Transverse colon (tissue), 4 donors: ENCODE data around the gene CAMSAP1. TPM values are rescaled to one million over a fixed set of nuclear protein-coding genes. Genes with fewer than 3 reads are reported as not detected.
"Not testable (repeated sequence)": the region's sequence is repeated elsewhere in the genome, so short reads cannot be mapped to it uniquely, and the experiment has no call there.

Source experiments
- DNase-seq: peaks from one replicate; pipeline ENCODE4 v3.0.0-alpha.2; 2019
- H3K27ac ChIP-seq, 4 donors: fragments of 200-600 bp; sonication (generic); 2 replicates each; pipeline ENCODE4 v1.5.1; 2016 to 2018; ENCODE audit warnings: inconsistent platforms in 4 of 4
- H3K27me3 ChIP-seq: fragments of 200-600 bp; sonication (generic); 2 replicates; pipeline ENCODE4 v1.5.1; 2017; ENCODE audit warnings: inconsistent platforms
- H3K36me3 ChIP-seq, 4 donors: fragments of 200-600 bp; sonication (generic); 2 replicates each; pipeline ENCODE4 v1.5.1; 2017 to 2019; ENCODE audit warnings: inconsistent platforms in 4 of 4
- H3K4me1 ChIP-seq, 4 donors: fragments of 200-600 bp; sonication (generic); 2 replicates each; pipeline ENCODE4 v1.5.1; 2017 to 2020; ENCODE audit warnings: inconsistent platforms in 4 of 4
- H3K4me3 ChIP-seq, 4 donors: fragments of 200-600 bp; sonication (generic); 1 replicate in 1 of 4; 2 replicates in 3 of 4; pipeline versions ENCODE4 v1.5.1 to v1.6.1; 2017 to 2019; ENCODE audit warnings: inconsistent platforms in 4 of 4
- H3K9me3 ChIP-seq, 2 donors: fragments of 200-600 bp; sonication (generic); 2 replicates each; pipeline ENCODE4 v1.5.1; 2017 to 2019; ENCODE audit warnings: inconsistent platforms in 2 of 2
- EP300 ChIP-seq: sonication (generic); formaldehyde crosslinking; IDR thresholded peaks from one replicate; pipeline ENCODE4 v1.6.1; 2017; ENCODE audit warnings: antibody characterized with exemption, low read depth
- POLR2A ChIP-seq: fragments of 450-650 bp; IDR thresholded peaks from one replicate; pipeline ENCODE4 v1.6.1; 2016; ENCODE audit warnings: antibody characterized with exemption, mild to moderate bottlenecking, moderate library complexity
- POLR2AphosphoS5 ChIP-seq, 3 donors: sonication (generic); formaldehyde crosslinking; IDR thresholded peaks; one replicate each; pipeline ENCODE4 v1.6.1; 2016; ENCODE audit warnings: antibody characterized with exemption in 3 of 3
- WGBS, 2 donors: methylation state at CpG; one replicate each; pipeline ENCODE4 v1.1.5; 2018; ENCODE audit warnings: low coverage in 1 of 2; 5-methylcytosine and 5-hydroxymethylcytosine counted together
- in situ Hi-C, 4 donors: fragments of 200-750 bp; cut with MboI; loops; one replicate each; pipeline versions ENCODE4 v1.15.0 to v1.15.1; 2017; ENCODE audit warnings: low sequenced_read_pairs in 3 of 4, low pct_ligation_motif_present in 1 of 4, low pct_unique_long_range_greater_than_20kb in 1 of 4
- intact Hi-C: fragments of 100-400 bp; cut with DNase I; formaldehyde crosslinking; loops from one replicate; pipeline ENCODE4 v1.15.1; 2023; ENCODE audit warnings: low total_unique reads
- total RNA-seq, 4 donors: library from RNA; depleted of rRNA; stranded (reverse); fragments of >200 nt; gene quantifications; one replicate each; pipeline ENCODE4 v1.1.0, GENCODE V29; 2016
- TF ChIP-seq, protein P1 (sequence below), 5 experiments: fragments of 200-600 bp in 3 of 5; fragments of 450-650 bp in 2 of 5; sonication (generic) in 3 of 5; IDR thresholded peaks; 1 replicate in 2 of 5; 2 replicates in 3 of 5; pipeline ENCODE4 v1.5.1; 2016 to 2017; ENCODE audit warnings: antibody characterized with exemption in 5 of 5, inconsistent platforms in 3 of 5, mild to moderate bottlenecking in 2 of 5, moderate library complexity in 1 of 5

The CAMSAP1 gene
- total RNA-seq, 4 donors from 2014 or later = 17.3 to 88.0 (median 23.8) TPM

DNA sequence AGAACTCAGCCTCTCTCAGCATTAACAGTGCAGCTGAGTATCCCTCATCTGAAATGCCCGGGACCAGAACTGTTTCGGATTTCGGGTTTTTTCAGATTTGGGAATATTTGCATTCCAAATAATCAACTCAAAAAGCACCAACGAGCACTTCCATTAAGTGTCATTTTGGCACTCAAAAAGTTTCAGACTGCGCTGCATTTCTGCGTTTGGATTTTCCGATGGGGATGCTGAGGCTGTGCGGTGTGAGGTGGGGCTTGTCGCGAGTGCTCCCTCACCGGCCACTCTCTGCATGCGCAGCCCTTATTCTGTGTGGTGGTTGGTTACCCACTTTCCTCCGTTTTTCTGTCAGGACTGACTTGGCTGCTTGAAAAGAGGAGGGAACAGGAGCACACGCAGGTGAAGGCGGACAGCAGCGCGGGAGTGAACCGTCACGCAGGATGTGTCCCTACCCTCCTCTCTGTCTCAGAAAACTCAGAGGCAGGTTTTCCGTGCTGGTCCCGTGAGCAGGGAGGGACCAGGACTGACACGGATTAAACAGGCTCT is 45.4 kb upstream of the CAMSAP1 start:
- in situ Hi-C loops (loop anchor here in 1 of 4 donors (10.0 kb wide), 1 partner anchor 88 kb away; no protein-coding TSS in a partner anchor), intact Hi-C loops (no loop called here)
- Histone ChIP-seq H3K27me3 (no peaks in the 10 kb centered on the region), H3K9me3 (no peaks in the 10 kb centered on the region), H3K4me1 (peaks cover 0 to 3% (median 0%) of the 10 kb centered on the region in 4 donors), H3K36me3 (peaks cover 0 to 33% (median 13%) of the 10 kb centered on the region in 4 donors), H3K4me3 (no peak overlapping the region), H3K27ac (no peak overlapping the region)
- no peak for DNase-seq
- WGBS, 2 donors = 93 to 95% methylated on average over 19 to 22 of the region's 22 CpGs
- TF ChIP-seq, protein P1, sequence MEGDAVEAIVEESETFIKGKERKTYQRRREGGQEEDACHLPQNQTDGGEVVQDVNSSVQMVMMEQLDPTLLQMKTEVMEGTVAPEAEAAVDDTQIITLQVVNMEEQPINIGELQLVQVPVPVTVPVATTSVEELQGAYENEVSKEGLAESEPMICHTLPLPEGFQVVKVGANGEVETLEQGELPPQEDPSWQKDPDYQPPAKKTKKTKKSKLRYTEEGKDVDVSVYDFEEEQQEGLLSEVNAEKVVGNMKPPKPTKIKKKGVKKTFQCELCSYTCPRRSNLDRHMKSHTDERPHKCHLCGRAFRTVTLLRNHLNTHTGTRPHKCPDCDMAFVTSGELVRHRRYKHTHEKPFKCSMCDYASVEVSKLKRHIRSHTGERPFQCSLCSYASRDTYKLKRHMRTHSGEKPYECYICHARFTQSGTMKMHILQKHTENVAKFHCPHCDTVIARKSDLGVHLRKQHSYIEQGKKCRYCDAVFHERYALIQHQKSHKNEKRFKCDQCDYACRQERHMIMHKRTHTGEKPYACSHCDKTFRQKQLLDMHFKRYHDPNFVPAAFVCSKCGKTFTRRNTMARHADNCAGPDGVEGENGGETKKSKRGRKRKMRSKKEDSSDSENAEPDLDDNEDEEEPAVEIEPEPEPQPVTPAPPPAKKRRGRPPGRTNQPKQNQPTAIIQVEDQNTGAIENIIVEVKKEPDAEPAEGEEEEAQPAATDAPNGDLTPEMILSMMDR (IDR thresholded peaks at IDR 0.05) = no peak
- TF ChIP-seq EP300 = no peak

DNA sequence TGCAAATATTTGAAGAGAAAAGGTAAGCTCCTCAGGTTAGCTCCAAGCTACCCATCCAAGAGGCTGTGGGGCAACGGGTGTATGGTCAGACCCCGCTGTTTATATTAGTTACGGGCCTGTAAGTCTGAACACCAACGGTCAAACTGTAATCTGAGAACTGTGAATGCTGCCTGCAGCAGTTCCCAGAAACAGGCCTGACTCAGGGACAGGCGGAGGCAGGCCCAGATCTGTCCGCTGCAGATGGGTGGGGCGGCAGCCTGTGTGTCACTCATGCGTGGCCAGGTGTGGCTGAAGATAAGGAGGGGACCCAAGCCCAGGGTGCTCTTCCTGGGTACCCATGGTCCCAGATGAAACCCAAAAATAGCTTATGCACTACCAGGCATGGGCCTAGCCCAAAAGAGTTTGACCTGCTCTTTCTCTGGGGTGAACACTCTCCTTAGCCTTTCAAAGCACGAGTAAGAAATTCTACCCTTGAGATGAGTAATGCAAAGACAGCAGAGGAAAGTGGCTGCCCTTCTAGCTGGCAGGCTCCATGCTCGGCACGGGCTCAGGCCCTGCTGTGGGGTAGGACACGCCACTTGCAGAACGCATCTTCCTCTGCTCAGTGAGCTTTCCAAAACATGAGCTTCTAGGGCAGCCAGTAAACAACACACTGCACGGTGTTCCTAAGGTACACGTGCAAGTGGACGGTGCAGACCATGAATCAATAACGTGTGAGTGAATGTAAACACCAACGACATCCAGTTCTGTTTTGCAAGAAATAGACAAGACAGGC is 44.7 kb upstream of the CAMSAP1 start:
- in situ Hi-C loops = loop anchor here in 1 of 4 donors (10.0 kb wide), 1 partner anchor 87 kb away; no protein-coding TSS in a partner anchor
- Histone ChIP-seq H3K36me3 (peaks cover 0 to 39% (median 13%) of the 10 kb centered on the region in 4 donors), H3K9me3 (no peaks in the 10 kb centered on the region), H3K4me1 (peaks cover 0 to 3% (median 0%) of the 10 kb centered on the region in 4 donors), H3K27me3 (no peaks in the 10 kb centered on the region), H3K27ac (no peak overlapping the region), H3K4me3 (no peak overlapping the region)
- WGBS, 2 donors = 87 to 100% methylated on average over 5 to 18 of the region's 18 CpGs
- TF ChIP-seq, protein P1 (IDR thresholded peaks at IDR 0.05) = no peak
- no peak for TF ChIP-seq POLR2AphosphoS5 (IDR thresholded peaks at IDR 0.05)
- intact Hi-C loops = no loop called here
- no peak for DNase-seq

DNA sequence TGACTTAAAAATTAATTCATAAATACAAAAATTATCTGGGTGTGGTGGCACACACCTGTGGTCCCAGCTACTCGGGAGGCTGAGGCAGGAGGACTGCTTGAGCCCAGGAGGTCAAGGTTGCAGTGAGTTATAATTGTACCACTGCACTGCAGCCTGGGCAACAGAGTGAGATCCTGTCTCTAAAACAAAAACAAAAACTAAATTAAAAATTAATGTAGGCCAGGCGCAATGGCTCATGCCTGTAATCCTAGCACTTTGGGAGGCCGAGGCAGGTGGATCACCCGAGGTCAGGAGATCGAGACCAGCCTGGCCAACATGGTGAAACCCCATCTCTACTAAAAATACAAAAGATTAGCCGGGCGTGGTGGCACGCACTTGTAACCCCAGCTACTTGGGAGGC is 44.0 kb upstream of the CAMSAP1 start:
- H3K9me3 ChIP-seq, DNase-seq, H3K4me1 ChIP-seq, intact Hi-C loops, H3K4me3 ChIP-seq, H3K27ac ChIP-seq, H3K27me3 ChIP-seq: not testable (repeated sequence)
- WGBS, 2 donors = 97 to 100% methylated on average over 6 to 8 of the region's 8 CpGs
- in situ Hi-C loops = loop anchor here in 1 of 4 donors (10.0 kb wide), 1 partner anchor 87 kb away; no protein-coding TSS in a partner anchor
- H3K36me3 ChIP-seq = peaks cover 0 to 46% (median 17%) of the 10 kb centered on the region in 4 donors

DNA sequence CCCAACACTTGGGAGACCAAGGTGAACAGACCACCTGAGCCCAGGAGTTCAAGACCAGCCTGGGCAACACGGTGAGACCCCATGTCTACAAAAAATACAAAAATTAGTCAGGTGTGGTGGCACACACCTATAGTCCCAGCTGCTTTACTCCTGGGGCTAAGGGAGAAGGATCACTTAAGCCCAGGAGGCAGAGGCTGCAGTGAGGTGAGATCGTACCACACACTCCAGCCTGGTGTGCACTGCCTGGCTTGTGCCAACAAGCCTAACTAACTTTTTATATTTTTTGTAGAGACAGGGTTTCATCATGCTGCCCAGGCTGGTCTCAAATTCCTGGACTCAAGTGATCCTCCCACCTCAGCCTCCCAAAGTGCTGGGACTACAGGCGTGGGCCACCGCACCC is 43.5 kb upstream of the CAMSAP1 start:
- H3K27me3 ChIP-seq, H3K9me3 ChIP-seq, H3K4me3 ChIP-seq, H3K4me1 ChIP-seq, DNase-seq, intact Hi-C loops, H3K27ac ChIP-seq: not testable (repeated sequence)
- in situ Hi-C loops = loop anchor here in 1 of 4 donors (10.0 kb wide), 1 partner anchor 86 kb away; no protein-coding TSS in a partner anchor
- H3K36me3 ChIP-seq = peaks cover 0 to 51% (median 19%) of the 10 kb centered on the region in 4 donors
- WGBS, 2 donors = 100% methylated on average over 1 to 4 of the region's 4 CpGs

DNA sequence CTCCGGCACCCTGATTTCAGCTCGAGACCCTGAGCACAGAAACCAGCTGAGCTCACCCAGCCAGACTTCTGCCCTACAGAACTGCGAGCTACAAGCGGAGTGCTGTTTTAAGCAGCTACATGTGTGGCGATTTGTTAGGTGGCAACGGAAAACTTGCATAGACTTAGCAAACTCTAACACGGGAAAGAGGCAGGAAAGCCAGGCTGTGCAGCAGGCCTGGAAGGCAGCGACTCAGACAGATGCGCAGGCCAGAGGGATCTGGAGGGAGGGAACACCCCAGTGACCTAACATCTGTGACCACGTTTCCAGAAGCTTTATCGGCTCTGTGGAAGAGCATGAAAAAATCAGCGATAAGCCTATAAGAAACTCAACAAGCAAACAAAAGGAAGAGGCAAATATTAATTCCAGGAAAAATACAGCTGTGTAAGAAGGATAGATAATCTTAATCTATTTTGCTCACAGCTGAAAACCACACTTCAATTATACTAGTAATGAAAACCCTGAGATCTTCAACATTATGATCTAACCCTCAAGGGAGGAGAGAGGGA is 42.9 kb upstream of the CAMSAP1 start:
- TF ChIP-seq EP300 = no peak
- no peak for TF ChIP-seq POLR2A
- TF ChIP-seq, protein P1 (IDR thresholded peaks at IDR 0.05) = no peak
- TF ChIP-seq POLR2AphosphoS5 (IDR thresholded peaks at IDR 0.05) = no peak

More for the DNA sequence above, 42.9 kb upstream of the CAMSAP1 start:
- 90 to 95% methylated on average over 7 to 12 of the region's 12 CpGs for WGBS, 2 donors
- H3K4me1 ChIP-seq = no peaks in the 10 kb centered on the region
- H3K36me3 ChIP-seq = peaks cover 0 to 57% (median 22%) of the 10 kb centered on the region in 4 donors
- DNase-seq = no peak
- H3K9me3 ChIP-seq = no peaks in the 10 kb centered on the region
- no peak overlapping the region for H3K4me3 ChIP-seq
- no peaks in the 10 kb centered on the region for H3K27me3 ChIP-seq
- in situ Hi-C loops = loop anchor here in 1 of 4 donors (10.0 kb wide), 1 partner anchor 85 kb away; no protein-coding TSS in a partner anchor
- H3K27ac ChIP-seq = no peak overlapping the region
- intact Hi-C loops = no loop called here
